Measurements from ENCODE around the gene NPHP1. TPM values are rescaled to one million over a fixed set of nuclear protein-coding genes. Genes with fewer than 3 reads are reported as not detected.
"Not testable (repeated sequence)": the region's sequence is repeated elsewhere in the genome, so short reads cannot be mapped to it uniquely, and the experiment has no call there.

The NPHP1 gene
- total RNA-seq, 2 donors from 2014 or later = 5.2 to 9.7 TPM

GRCh38 chr2:110221938-110222337 is 17.1 kb upstream of the NPHP1 start:
- 72% methylated on average over 4 of the region's 4 CpGs for WGBS
- TF ChIP-seq CTCF (IDR thresholded peaks at IDR 0.05) = no peak
- TF ChIP-seq POLR2AphosphoS5 (IDR thresholded peaks at IDR 0.05) = no peak
- TF ChIP-seq POLR2A (IDR thresholded peaks at IDR 0.05) = no peak
- Histone ChIP-seq H3K27me3 (replicated peaks; ENCODE audit: insufficient read depth) (no peaks in the 10 kb centered on the region), H3K4me1 (replicated peaks) (no peaks in the 10 kb centered on the region), H3K9me3 (no peaks in the 10 kb centered on the region), H3K36me3 (no peaks in the 10 kb centered on the region), H3K27ac (no peak overlapping the region), H3K4me3 (no peak overlapping the region)
- intact Hi-C loops (cut with DNase I) = no loop called here
- DNase-seq (ENCODE audit: low spot score) = no peak

GRCh38 chr2:110220190-110220564 is 15.4 kb upstream of the NPHP1 start:
- Histone ChIP-seq H3K27ac (no peak overlapping the region), H3K4me1 (replicated peaks) (no peaks in the 10 kb centered on the region), H3K4me3 (no peak overlapping the region), H3K36me3 (no peaks in the 10 kb centered on the region), H3K9me3 (no peaks in the 10 kb centered on the region), H3K27me3 (replicated peaks; ENCODE audit: insufficient read depth) (no peaks in the 10 kb centered on the region)
- WGBS = 90% methylated on average over 2 of the region's 2 CpGs
- intact Hi-C loops (cut with DNase I) = no loop called here
- no peak for DNase-seq (ENCODE audit: low spot score)
- TF ChIP-seq POLR2A (IDR thresholded peaks at IDR 0.05) (no peak), CTCF (IDR thresholded peaks at IDR 0.05) (no peak), POLR2AphosphoS5 (IDR thresholded peaks at IDR 0.05) (no peak)

GRCh38 chr2:110219496-110220189 is 14.8 kb upstream of the NPHP1 start:
- Histone ChIP-seq H3K9me3 (no peaks in the 10 kb centered on the region), H3K4me3 (no peak overlapping the region), H3K36me3 (no peaks in the 10 kb centered on the region), H3K27me3 (replicated peaks; ENCODE audit: insufficient read depth) (no peaks in the 10 kb centered on the region), H3K27ac (no peak overlapping the region), H3K4me1 (replicated peaks) (no peaks in the 10 kb centered on the region)
- WGBS = 15% methylated on average over 1 of the region's 1 CpG
- intact Hi-C loops (cut with DNase I) = no loop called here
- DNase-seq (ENCODE audit: low spot score) = no peak
- TF ChIP-seq CTCF (IDR thresholded peaks at IDR 0.05) = no peak
- no peak for TF ChIP-seq POLR2A (IDR thresholded peaks at IDR 0.05)

DNA sequence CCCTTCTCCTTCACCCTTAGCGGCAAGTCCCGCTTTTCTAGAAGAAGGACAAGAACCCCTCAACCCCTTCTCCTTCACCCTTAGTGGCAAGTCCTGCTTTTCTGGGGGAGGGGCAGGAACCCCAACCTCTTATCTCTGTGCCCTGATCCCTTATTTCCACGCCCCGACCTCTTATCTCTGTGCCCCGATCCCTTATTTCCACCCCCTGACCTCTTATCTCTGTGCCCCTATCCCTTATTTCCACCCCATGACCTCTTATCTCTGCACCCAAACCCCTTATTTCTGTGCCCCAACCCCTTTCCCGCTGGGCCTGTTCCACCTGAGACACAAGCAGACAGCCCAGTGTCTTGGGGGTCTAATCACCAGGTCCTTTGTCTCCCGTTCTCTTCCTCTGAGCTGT is 14.1 kb upstream of the NPHP1 start:
- intact Hi-C loops (cut with DNase I); DNase-seq (ENCODE audit: low spot score): not testable (repeated sequence)
- 87% methylated on average over 7 of the region's 7 CpGs for WGBS

DNA sequence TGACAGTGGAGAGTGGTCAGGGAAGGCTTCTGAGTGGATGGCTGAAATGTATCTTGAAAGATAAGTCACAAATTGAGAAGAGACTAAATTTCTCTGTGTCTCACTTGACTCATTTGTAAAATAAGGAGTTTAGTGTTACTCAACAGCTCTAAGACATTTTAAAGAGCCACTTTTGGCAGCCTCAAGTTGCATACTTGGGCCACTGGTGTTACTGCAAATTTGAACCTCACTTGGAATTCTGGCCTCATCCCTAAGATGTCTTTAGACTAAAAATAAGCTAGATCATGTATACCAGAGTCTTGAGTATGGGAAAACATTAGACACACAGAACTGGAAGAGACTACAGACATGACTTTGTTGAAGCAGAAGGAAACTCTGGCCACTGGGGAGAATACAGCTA is 12.0 kb upstream of the NPHP1 start:
- no peaks in the 10 kb centered on the region for H3K4me1 ChIP-seq (replicated peaks)
- no peak overlapping the region for H3K27ac ChIP-seq
- no peaks in the 10 kb centered on the region for H3K27me3 ChIP-seq (replicated peaks; ENCODE audit: insufficient read depth)
- H3K4me3 ChIP-seq = no peak overlapping the region
- no peak for DNase-seq (ENCODE audit: low spot score)
- no peaks in the 10 kb centered on the region for H3K36me3 ChIP-seq
- TF ChIP-seq CTCF (IDR thresholded peaks at IDR 0.05) (no peak), POLR2A (IDR thresholded peaks at IDR 0.05) (no peak), POLR2AphosphoS5 (IDR thresholded peaks at IDR 0.05) (no peak)
- intact Hi-C loops (cut with DNase I) = no loop called here
- H3K9me3 ChIP-seq = no peaks in the 10 kb centered on the region

More for the DNA sequence above, 14.1 kb upstream of the NPHP1 start:
- H3K36me3 ChIP-seq; H3K4me1 ChIP-seq (replicated peaks); H3K4me3 ChIP-seq; H3K27me3 ChIP-seq (replicated peaks; ENCODE audit: insufficient read depth); H3K27ac ChIP-seq; H3K9me3 ChIP-seq: not testable (repeated sequence)

Measured in prostate gland (tissue), 2 donors.